ENCODE measurements around the gene BRPF1.

- TF ChIP-seq POLR2A (IDR thresholded peaks at IDR 0.05) (no peak), CTCF (IDR thresholded peaks at IDR 0.05) (no peak)
Measured at GRCh38 chr3:9695345-9695744, 36.2 kb upstream of the BRPF1 start.

Measured in uterus (tissue), 2 donors.